ENCODE measurements around the gene AJAP1.

DNA sequence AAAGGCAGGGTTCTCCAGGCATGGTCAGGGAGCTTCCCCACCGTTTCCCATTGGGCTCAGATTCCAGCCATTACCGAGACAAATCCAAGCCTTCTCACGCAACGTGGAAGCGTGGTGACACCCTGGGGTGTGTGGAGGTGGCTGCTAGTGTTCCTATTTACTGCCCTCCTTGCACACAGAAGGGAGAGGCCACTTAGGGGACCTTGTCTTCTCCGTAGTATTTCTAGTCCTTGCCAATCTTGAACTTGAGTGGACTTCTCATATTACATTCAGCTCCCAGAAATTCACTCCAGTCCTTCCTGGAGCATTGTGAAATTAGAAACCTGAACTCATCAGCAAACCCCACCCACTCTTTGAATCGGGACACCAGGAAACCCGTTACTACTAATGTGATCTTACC is 131.6 kb downstream of the AJAP1 start:
- TF ChIP-seq, protein P1, sequence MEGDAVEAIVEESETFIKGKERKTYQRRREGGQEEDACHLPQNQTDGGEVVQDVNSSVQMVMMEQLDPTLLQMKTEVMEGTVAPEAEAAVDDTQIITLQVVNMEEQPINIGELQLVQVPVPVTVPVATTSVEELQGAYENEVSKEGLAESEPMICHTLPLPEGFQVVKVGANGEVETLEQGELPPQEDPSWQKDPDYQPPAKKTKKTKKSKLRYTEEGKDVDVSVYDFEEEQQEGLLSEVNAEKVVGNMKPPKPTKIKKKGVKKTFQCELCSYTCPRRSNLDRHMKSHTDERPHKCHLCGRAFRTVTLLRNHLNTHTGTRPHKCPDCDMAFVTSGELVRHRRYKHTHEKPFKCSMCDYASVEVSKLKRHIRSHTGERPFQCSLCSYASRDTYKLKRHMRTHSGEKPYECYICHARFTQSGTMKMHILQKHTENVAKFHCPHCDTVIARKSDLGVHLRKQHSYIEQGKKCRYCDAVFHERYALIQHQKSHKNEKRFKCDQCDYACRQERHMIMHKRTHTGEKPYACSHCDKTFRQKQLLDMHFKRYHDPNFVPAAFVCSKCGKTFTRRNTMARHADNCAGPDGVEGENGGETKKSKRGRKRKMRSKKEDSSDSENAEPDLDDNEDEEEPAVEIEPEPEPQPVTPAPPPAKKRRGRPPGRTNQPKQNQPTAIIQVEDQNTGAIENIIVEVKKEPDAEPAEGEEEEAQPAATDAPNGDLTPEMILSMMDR (conservative IDR thresholded peaks at IDR 0.05 in 1 of 2, IDR thresholded peaks at IDR 0.05 in 1 of 2; ENCODE audit: low read depth in 1 of 2, low read length in 2 of 2): no peak
- no peak for TF ChIP-seq EZH2 (IDR thresholded peaks at IDR 0.05; ENCODE audit: low read length, missing control alignments)

All from fibroblast of lung (primary cell).